Esophagus muscularis mucosa (tissue), 3 donors: ENCODE data around the gene SLC25A47.

Experiments used
- POLR2A ChIP-seq: fragments of 450-650 bp; IDR thresholded peaks from one replicate; pipeline ENCODE4 v1.6.1; 2017; ENCODE audit warnings: antibody characterized with exemption, moderate library complexity, mild to moderate bottlenecking, low read depth
- TF ChIP-seq, protein P1 (sequence below), 3 experiments: fragments of 200-600 bp in 2 of 3; fragments of 450-650 bp in 1 of 3; sonication (generic) in 2 of 3; IDR thresholded peaks; one replicate each; pipeline ENCODE4 v1.5.1; 2017 to 2019; ENCODE audit warnings: antibody characterized with exemption in 3 of 3, mild to moderate bottlenecking in 2 of 3, moderate library complexity in 1 of 3

DNA sequence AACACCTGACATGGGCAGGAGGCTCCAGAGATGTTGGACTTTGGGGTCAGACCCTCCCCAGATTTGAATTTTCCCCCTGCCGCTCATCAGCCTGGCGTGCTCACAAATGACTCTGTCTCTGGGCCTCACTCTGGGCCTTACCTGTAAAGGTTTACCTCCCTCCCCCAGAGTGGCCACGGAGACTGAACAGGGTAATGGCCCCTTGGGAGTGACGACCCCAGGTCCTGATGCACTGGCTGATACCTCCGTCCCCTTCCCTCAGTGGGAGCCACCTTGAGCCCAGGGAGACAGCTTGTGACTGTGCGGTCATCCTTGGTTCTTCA lies 23.9 kb upstream of the SLC25A47 start:
- TF ChIP-seq, protein P1, sequence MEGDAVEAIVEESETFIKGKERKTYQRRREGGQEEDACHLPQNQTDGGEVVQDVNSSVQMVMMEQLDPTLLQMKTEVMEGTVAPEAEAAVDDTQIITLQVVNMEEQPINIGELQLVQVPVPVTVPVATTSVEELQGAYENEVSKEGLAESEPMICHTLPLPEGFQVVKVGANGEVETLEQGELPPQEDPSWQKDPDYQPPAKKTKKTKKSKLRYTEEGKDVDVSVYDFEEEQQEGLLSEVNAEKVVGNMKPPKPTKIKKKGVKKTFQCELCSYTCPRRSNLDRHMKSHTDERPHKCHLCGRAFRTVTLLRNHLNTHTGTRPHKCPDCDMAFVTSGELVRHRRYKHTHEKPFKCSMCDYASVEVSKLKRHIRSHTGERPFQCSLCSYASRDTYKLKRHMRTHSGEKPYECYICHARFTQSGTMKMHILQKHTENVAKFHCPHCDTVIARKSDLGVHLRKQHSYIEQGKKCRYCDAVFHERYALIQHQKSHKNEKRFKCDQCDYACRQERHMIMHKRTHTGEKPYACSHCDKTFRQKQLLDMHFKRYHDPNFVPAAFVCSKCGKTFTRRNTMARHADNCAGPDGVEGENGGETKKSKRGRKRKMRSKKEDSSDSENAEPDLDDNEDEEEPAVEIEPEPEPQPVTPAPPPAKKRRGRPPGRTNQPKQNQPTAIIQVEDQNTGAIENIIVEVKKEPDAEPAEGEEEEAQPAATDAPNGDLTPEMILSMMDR (IDR thresholded peaks at IDR 0.05) = no peak
- no peak for TF ChIP-seq POLR2A
